SH-SY5Y (cell line): Measurements from ENCODE around the gene TRIM37.

ENCODE experiments used
- GATA2 ChIP-seq: IDR thresholded peaks from 2 replicates; pipeline ENCODE4 v1.6.1; 2011; ENCODE audit warnings: mild to moderate bottlenecking, low read depth, low read length
- GATA3 ChIP-seq: IDR thresholded peaks from 2 replicates; pipeline ENCODE4 v1.6.1; 2011; ENCODE audit warnings: low read depth, mild to moderate bottlenecking, low read length, moderate library complexity

The TRIM37 gene

GRCh38 chr17:59026176-59026939, 80.3 kb downstream of the TRIM37 start:
- TF ChIP-seq GATA2 (no peak), GATA3 (no peak)

GRCh38 chr17:59024916-59025315, 81.8 kb downstream of the TRIM37 start:
- TF ChIP-seq GATA3 = no peak

GRCh38 chr17:59018019-59018418, 88.7 kb downstream of the TRIM37 start:
- TF ChIP-seq GATA2 (no peak), GATA3 (no peak)

GRCh38 chr17:59011975-59012374, 94.7 kb downstream of the TRIM37 start:
- TF ChIP-seq GATA3 = no peak
- no peak for TF ChIP-seq GATA2

- TF ChIP-seq GATA2 = no peak
- TF ChIP-seq GATA3 = no peak
Measured at GRCh38 chr17:59010026-59010425, 96.7 kb downstream of the TRIM37 start.

GRCh38 chr17:59008737-59009136, 97.9 kb downstream of the TRIM37 start:
- TF ChIP-seq GATA2 = no peak
- no peak for TF ChIP-seq GATA3

- TF ChIP-seq GATA2 (no peak), GATA3 (no peak)
Measured at GRCh38 chr17:59007995-59008394, 98.7 kb downstream of the TRIM37 start.

GRCh38 chr17:59004338-59005111, 102.2 kb downstream of the TRIM37 start:
- TF ChIP-seq GATA2 (no peak), GATA3 (no peak)

GRCh38 chr17:59003860-59004259, 102.8 kb downstream of the TRIM37 start:
- TF ChIP-seq GATA2 (no peak), GATA3 (no peak)

GRCh38 chr17:59002848-59003247, 103.8 kb downstream of the TRIM37 start:
- TF ChIP-seq GATA2 (no peak), GATA3 (no peak)

GRCh38 chr17:59002126-59002525, 104.6 kb downstream of the TRIM37 start:
- TF ChIP-seq GATA3 = no peak
- no peak for TF ChIP-seq GATA2

- TF ChIP-seq GATA3 (no peak), GATA2 (no peak)
Measured at GRCh38 chr17:59001158-59001814, 105.4 kb downstream of the TRIM37 start.

GRCh38 chr17:59000022-59000421, 106.7 kb downstream of the TRIM37 start:
- TF ChIP-seq GATA2 (no peak), GATA3 (no peak)

- TF ChIP-seq GATA2 (no peak), GATA3 (no peak)
Measured at GRCh38 chr17:58999500-58999899, 107.2 kb downstream of the TRIM37 start.

GRCh38 chr17:58998871-58999270, 107.8 kb downstream of the TRIM37 start:
- TF ChIP-seq GATA3 (no peak), GATA2 (no peak)

- TF ChIP-seq GATA3 = no peak
- no peak for TF ChIP-seq GATA2
Measured at GRCh38 chr17:58997756-58998553, 108.7 kb downstream of the TRIM37 start.
